SK-N-SH treated with all-trans-retinoic acid at 6 μM for 48 hours (cell line): ENCODE results near the gene EPRS1.

Experiments
- ARNTL ChIP-seq: fragments of 450-650 bp; formaldehyde crosslinking; IDR thresholded peaks from 2 replicates; pipeline ENCODE4 v1.5.0; 2020; ENCODE audit warnings: low read depth, mild to moderate bottlenecking, moderate library complexity, borderline replicate concordance
- BACH2 ChIP-seq: fragments of 250-450 bp; sonication (Bioruptor Pico); IDR thresholded peaks from 2 replicates; pipeline ENCODE4 v1.9.0; 2021; ENCODE audit warnings: mild to moderate bottlenecking, borderline replicate concordance
- ESRRG ChIP-seq: fragments of 250-450 bp; sonication (Bioruptor Pico); IDR thresholded peaks from 2 replicates; pipeline ENCODE4 v1.6.1; 2021; ENCODE audit warnings: mild to moderate bottlenecking
- GLIS3 ChIP-seq: fragments of 250-450 bp; sonication (Bioruptor Pico); IDR thresholded peaks from 2 replicates; pipeline ENCODE4 v1.5.0; 2020; ENCODE audit warnings: mild to moderate bottlenecking, moderate library complexity
- RARB ChIP-seq: fragments of 250-450 bp; sonication (Bioruptor Pico); IDR thresholded peaks from 2 replicates; pipeline ENCODE4 v1.8.0; 2021; ENCODE audit warnings: mild to moderate bottlenecking, moderate library complexity
- SNAI2 ChIP-seq: fragments of 250-450 bp; sonication (Bioruptor Pico); IDR thresholded peaks from 2 replicates; pipeline ENCODE4 v1.5.0; 2020; ENCODE audit warnings: mild to moderate bottlenecking, moderate library complexity
- TOX ChIP-seq: fragments of 250-450 bp; sonication (Bioruptor Pico); IDR thresholded peaks from 2 replicates; pipeline ENCODE4 v1.8.0; 2021; ENCODE audit warnings: mild to moderate bottlenecking, moderate library complexity, borderline replicate concordance
- ZC3H10 ChIP-seq: fragments of 250-450 bp; sonication (Bioruptor Pico); IDR thresholded peaks from 2 replicates; pipeline ENCODE4 v1.5.1; 2021; ENCODE audit warnings: mild to moderate bottlenecking, moderate library complexity
- ZFP3 ChIP-seq: fragments of 250-450 bp; sonication (Bioruptor Pico); IDR thresholded peaks from 2 replicates; pipeline ENCODE4 v1.5.0; 2020; ENCODE audit warnings: mild to moderate bottlenecking, moderate library complexity
- ZFP30 ChIP-seq: fragments of 450-650 bp; formaldehyde crosslinking; IDR thresholded peaks from 2 replicates; pipeline ENCODE4 v1.5.0; 2022; ENCODE audit warnings: mild to moderate bottlenecking, moderate library complexity
- TF ChIP-seq, protein P1 (sequence below): fragments of 250-450 bp; sonication (Bioruptor Pico); IDR thresholded peaks from 2 replicates; pipeline ENCODE4 v1.5.1; 2020; ENCODE audit warnings: low read depth, mild to moderate bottlenecking, moderate library complexity
- TF ChIP-seq, protein P2 (sequence below): fragments of 250-450 bp; sonication (Bioruptor Pico); IDR thresholded peaks from 2 replicates; pipeline ENCODE4 v1.8.0; 2020; ENCODE audit warnings: mild to moderate bottlenecking, moderate library complexity, borderline replicate concordance

DNA sequence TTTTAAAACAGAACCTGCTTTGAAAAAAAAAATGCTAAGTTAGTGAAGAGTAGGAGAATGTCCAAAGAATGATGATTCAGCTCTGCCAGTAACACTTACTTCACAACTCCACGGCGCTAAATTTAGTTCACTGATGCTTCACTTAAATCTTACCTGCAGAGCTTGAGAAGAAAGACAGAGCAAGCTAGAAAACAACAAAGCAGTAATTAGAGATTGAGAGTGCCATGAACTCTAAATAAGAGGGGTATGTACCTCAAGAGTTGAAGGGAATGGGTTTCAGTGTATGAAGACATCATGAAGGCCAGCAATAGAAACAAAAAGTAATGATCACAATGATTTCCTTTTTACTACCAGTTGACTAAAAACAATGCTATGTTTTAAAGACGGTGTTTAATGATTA, 32.8 kb downstream of the EPRS1 start:
- TF ChIP-seq BACH2 (CRISPR knock-in tag), result no peak
- TF ChIP-seq, protein P1, sequence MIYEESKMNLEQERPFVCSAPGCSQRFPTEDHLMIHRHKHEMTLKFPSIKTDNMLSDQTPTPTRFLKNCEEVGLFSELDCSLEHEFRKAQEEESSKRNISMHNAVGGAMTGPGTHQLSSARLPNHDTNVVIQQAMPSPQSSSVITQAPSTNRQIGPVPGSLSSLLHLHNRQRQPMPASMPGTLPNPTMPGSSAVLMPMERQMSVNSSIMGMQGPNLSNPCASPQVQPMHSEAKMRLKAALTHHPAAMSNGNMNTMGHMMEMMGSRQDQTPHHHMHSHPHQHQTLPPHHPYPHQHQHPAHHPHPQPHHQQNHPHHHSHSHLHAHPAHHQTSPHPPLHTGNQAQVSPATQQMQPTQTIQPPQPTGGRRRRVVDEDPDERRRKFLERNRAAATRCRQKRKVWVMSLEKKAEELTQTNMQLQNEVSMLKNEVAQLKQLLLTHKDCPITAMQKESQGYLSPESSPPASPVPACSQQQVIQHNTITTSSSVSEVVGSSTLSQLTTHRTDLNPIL (CRISPR knock-in tag), result no peak
- TF ChIP-seq ARNTL (CRISPR knock-in tag), result no peak
- no peak for TF ChIP-seq SNAI2
- TF ChIP-seq, protein P2, sequence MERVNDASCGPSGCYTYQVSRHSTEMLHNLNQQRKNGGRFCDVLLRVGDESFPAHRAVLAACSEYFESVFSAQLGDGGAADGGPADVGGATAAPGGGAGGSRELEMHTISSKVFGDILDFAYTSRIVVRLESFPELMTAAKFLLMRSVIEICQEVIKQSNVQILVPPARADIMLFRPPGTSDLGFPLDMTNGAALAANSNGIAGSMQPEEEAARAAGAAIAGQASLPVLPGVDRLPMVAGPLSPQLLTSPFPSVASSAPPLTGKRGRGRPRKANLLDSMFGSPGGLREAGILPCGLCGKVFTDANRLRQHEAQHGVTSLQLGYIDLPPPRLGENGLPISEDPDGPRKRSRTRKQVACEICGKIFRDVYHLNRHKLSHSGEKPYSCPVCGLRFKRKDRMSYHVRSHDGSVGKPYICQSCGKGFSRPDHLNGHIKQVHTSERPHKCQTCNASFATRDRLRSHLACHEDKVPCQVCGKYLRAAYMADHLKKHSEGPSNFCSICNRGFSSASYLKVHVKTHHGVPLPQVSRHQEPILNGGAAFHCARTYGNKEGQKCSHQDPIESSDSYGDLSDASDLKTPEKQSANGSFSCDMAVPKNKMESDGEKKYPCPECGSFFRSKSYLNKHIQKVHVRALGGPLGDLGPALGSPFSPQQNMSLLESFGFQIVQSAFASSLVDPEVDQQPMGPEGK (CRISPR knock-in tag), result no peak
- TF ChIP-seq ESRRG (CRISPR knock-in tag), result no peak
- TF ChIP-seq ZFP30 (CRISPR knock-in tag), result no peak
- no peak for TF ChIP-seq GLIS3 (CRISPR knock-in tag)
- TF ChIP-seq RARB (CRISPR knock-in tag), result no peak
- TF ChIP-seq TOX (CRISPR knock-in tag), result no peak
- no peak for TF ChIP-seq ZFP3
- TF ChIP-seq ZC3H10 (CRISPR knock-in tag), result no peak
